Uterus (tissue), 2 donors: ENCODE data around the gene MADD.

ENCODE experiments used
- POLR2A ChIP-seq, 2 donors: fragments of 450-650 bp; IDR thresholded peaks; one replicate each; pipeline ENCODE4 v1.6.1; 2016; ENCODE audit warnings: antibody characterized with exemption in 2 of 2, mild to moderate bottlenecking in 1 of 2, moderate library complexity in 1 of 2
- TF ChIP-seq, protein P1 (sequence below), 4 experiments: fragments of 200-600 bp in 2 of 4; fragments of 450-650 bp in 2 of 4; sonication (generic) in 2 of 4; IDR thresholded peaks; one replicate each; pipeline ENCODE4 v1.5.1; 2016 to 2019; ENCODE audit warnings: antibody characterized with exemption in 4 of 4, mild to moderate bottlenecking in 2 of 4, moderate library complexity in 1 of 4

DNA sequence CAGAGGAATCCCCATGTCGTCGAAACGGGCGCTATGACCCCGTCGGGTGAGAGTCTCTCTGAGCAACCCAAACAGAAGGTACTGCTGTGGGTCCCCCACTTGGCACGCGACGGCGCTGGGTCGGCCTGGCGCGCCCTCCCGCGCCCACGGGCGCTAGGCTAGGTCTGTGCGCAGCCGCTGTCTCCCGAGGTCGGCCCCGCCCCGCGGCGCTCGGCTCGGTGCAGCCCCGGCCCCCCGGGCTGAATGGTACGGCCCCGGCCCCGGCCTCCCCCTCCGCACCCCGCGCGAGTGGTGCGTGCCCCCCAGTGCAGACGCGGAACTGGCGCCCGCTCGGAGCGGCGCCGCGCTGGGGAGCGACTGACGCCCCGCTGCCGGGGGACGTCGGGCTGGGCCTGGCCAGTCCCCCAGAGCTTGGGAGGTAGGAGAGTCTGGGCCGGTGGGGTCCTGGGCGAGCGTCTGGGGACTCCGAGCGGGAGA lies at the start of gene MADD:
- TF ChIP-seq, protein P1, sequence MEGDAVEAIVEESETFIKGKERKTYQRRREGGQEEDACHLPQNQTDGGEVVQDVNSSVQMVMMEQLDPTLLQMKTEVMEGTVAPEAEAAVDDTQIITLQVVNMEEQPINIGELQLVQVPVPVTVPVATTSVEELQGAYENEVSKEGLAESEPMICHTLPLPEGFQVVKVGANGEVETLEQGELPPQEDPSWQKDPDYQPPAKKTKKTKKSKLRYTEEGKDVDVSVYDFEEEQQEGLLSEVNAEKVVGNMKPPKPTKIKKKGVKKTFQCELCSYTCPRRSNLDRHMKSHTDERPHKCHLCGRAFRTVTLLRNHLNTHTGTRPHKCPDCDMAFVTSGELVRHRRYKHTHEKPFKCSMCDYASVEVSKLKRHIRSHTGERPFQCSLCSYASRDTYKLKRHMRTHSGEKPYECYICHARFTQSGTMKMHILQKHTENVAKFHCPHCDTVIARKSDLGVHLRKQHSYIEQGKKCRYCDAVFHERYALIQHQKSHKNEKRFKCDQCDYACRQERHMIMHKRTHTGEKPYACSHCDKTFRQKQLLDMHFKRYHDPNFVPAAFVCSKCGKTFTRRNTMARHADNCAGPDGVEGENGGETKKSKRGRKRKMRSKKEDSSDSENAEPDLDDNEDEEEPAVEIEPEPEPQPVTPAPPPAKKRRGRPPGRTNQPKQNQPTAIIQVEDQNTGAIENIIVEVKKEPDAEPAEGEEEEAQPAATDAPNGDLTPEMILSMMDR (IDR thresholded peaks at IDR 0.05) = peak in 1 of 4 experiments; percentile 7
- peak; percentile 48 to 74 for TF ChIP-seq POLR2A (IDR thresholded peaks at IDR 0.05)
